Endothelial cell of umbilical vein (primary cell): ENCODE measurements around the gene MSH6.

ENCODE experiments used
- EZH2 ChIP-seq: IDR thresholded peaks from 2 replicates; pipeline ENCODE4 v1.6.1; 2012; ENCODE audit warnings: borderline replicate concordance, low read depth, mild to moderate bottlenecking, moderate library complexity, low read length, inconsistent platforms; ENCODE audit not compliant: severe bottlenecking
- JUN ChIP-seq: IDR thresholded peaks from 2 replicates; pipeline ENCODE4 v1.6.1; 2011; ENCODE audit warnings: borderline replicate concordance, low read depth; ENCODE audit not compliant: insufficient read length, insufficient read depth
- MYC ChIP-seq: IDR thresholded peaks from one replicate; pipeline ENCODE4 v1.6.1; 2011; ENCODE audit warnings: mild to moderate bottlenecking, low read depth, low read length
- POLR2AphosphoS5 ChIP-seq: IDR thresholded peaks from 2 replicates; pipeline ENCODE4 v1.6.1; 2012; ENCODE audit warnings: low read depth, mild to moderate bottlenecking, control low read depth, low read length, moderate library complexity; ENCODE audit not compliant: insufficient read depth
- TF ChIP-seq, protein P1 (sequence below), 2 donors: IDR thresholded peaks; 1 replicate in 1 of 2; 2 replicates in 1 of 2; pipeline ENCODE4 v1.5.1; 2011; ENCODE audit warnings: low read length in 2 of 2, mild to moderate bottlenecking in 2 of 2, moderate library complexity in 2 of 2, control low read depth in 1 of 2, inconsistent platforms in 1 of 2, low read depth in 1 of 2; ENCODE audit not compliant: insufficient read depth in 1 of 2; ENCODE audit errors: extremely low read depth in 1 of 2

DNA sequence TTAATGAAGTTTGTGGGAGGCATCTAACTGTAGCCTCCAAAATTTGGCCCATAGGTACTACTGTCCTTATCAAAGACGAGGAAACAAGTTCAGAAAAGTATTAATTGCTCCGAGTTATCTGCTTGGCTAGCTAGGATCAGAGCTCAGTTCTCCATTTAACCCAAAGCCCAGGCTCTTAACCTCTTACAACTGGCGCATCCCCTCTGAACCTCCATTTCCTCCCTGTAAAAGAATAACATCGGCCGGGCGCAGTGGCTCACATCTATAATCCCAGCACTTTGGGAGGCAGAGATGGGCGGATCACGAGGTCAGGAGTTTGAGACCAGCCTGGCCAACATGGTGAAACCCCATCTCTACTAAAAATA, 3.5 kb upstream of the MSH6 start:
- TF ChIP-seq, protein P1, sequence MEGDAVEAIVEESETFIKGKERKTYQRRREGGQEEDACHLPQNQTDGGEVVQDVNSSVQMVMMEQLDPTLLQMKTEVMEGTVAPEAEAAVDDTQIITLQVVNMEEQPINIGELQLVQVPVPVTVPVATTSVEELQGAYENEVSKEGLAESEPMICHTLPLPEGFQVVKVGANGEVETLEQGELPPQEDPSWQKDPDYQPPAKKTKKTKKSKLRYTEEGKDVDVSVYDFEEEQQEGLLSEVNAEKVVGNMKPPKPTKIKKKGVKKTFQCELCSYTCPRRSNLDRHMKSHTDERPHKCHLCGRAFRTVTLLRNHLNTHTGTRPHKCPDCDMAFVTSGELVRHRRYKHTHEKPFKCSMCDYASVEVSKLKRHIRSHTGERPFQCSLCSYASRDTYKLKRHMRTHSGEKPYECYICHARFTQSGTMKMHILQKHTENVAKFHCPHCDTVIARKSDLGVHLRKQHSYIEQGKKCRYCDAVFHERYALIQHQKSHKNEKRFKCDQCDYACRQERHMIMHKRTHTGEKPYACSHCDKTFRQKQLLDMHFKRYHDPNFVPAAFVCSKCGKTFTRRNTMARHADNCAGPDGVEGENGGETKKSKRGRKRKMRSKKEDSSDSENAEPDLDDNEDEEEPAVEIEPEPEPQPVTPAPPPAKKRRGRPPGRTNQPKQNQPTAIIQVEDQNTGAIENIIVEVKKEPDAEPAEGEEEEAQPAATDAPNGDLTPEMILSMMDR (IDR thresholded peaks at IDR 0.05; ENCODE audit: extremely low read depth in 1 of 2, insufficient read depth in 1 of 2, low read depth in 1 of 2, low read length in 2 of 2) = no peak
- TF ChIP-seq MYC = no peak
- TF ChIP-seq JUN = no peak
- no peak for TF ChIP-seq EZH2
- no peak for TF ChIP-seq POLR2AphosphoS5
